Thoracic aorta (tissue), 2 donors: ENCODE results near the gene BLID. TPM values are rescaled to one million over a fixed set of nuclear protein-coding genes. Genes with fewer than 3 reads are reported as not detected.

Experiments
- ATAC-seq: fragments of 150-250 bp; one replicate; pipeline ENCODE4 v1.8.0; 2017; ENCODE audit warnings: low read depth; ENCODE audit not compliant: insufficient number of reproducible peaks, low FRiP score
- DNase-seq: peaks from one replicate; pipeline ENCODE4 v3.0.0-alpha.2; 2020; ENCODE audit warnings: low spot score
- H3K27ac ChIP-seq, 2 donors: fragments of 200-600 bp; sonication (generic); 1 replicate in 1 of 2; 2 replicates in 1 of 2; pipeline ENCODE4 v1.5.1; 2016; ENCODE audit warnings: mild to moderate bottlenecking in 2 of 2, moderate library complexity in 2 of 2
- H3K27me3 ChIP-seq: fragments of 200-600 bp; sonication (generic); replicated peaks from 2 replicates; pipeline ENCODE4 v1.6.0; 2016; ENCODE audit warnings: mild to moderate bottlenecking; ENCODE audit not compliant: insufficient read depth
- H3K36me3 ChIP-seq: fragments of 200-600 bp; sonication (generic); one replicate; pipeline ENCODE4 v1.5.1; 2016
- H3K4me1 ChIP-seq, 2 donors: fragments of 200-600 bp; sonication (generic); 1 replicate in 1 of 2; 2 replicates in 1 of 2; pipeline versions ENCODE4 v1.5.1 to v1.6.0; 2016; ENCODE audit warnings: low read depth in 2 of 2, mild to moderate bottlenecking in 1 of 2; ENCODE audit not compliant: control insufficient read depth in 1 of 2
- H3K4me3 ChIP-seq: fragments of 200-600 bp; sonication (generic); 2 replicates; pipeline ENCODE4 v1.5.1; 2016; ENCODE audit warnings: mild to moderate bottlenecking
- H3K9me3 ChIP-seq: fragments of 200-600 bp; sonication (generic); 2 replicates; pipeline ENCODE4 v1.5.1; 2016
- CTCF ChIP-seq: fragments of 200-600 bp; sonication (generic); IDR thresholded peaks from one replicate; pipeline ENCODE4 v1.5.1; 2019; ENCODE audit warnings: antibody characterized with exemption
- total RNA-seq, 2 donors: library from RNA; depleted of rRNA; stranded (reverse); fragments of >200 nt; gene quantifications; one replicate each; pipeline versions ENCODE4 v1.1.0 to v1.2.3, GENCODE V29; 2016

Gene BLID
- total RNA-seq, 2 donors from 2014 or later, result 24.6 to 53.4 TPM

GRCh38 chr11:122140500-122140899, 24.5 kb upstream of the BLID start:
- Histone ChIP-seq H3K27me3 (no peaks in the 10 kb centered on the region), H3K4me3 (no peak overlapping the region), H3K36me3 (no peaks in the 10 kb centered on the region), H3K27ac (peak overlapping the region in 1 of 2 donors; percentile 13), H3K9me3 (no peaks in the 10 kb centered on the region), H3K4me1 (peaks cover 20 to 67% of the 10 kb centered on the region in 2 donors)
- ATAC-seq, result no peak
- TF ChIP-seq CTCF, result no peak
- no peak for DNase-seq

GRCh38 chr11:122139595-122139866, 23.5 kb upstream of the BLID start:
- Histone ChIP-seq H3K27me3 (no peaks in the 10 kb centered on the region), H3K4me1 (peaks cover 21 to 67% of the 10 kb centered on the region in 2 donors), H3K36me3 (no peaks in the 10 kb centered on the region), H3K9me3 (no peaks in the 10 kb centered on the region), H3K4me3 (no peak overlapping the region), H3K27ac (peak overlapping the region; percentile 80 to 84)
- no peak for ATAC-seq
- no peak for DNase-seq
- no peak for TF ChIP-seq CTCF

DNA sequence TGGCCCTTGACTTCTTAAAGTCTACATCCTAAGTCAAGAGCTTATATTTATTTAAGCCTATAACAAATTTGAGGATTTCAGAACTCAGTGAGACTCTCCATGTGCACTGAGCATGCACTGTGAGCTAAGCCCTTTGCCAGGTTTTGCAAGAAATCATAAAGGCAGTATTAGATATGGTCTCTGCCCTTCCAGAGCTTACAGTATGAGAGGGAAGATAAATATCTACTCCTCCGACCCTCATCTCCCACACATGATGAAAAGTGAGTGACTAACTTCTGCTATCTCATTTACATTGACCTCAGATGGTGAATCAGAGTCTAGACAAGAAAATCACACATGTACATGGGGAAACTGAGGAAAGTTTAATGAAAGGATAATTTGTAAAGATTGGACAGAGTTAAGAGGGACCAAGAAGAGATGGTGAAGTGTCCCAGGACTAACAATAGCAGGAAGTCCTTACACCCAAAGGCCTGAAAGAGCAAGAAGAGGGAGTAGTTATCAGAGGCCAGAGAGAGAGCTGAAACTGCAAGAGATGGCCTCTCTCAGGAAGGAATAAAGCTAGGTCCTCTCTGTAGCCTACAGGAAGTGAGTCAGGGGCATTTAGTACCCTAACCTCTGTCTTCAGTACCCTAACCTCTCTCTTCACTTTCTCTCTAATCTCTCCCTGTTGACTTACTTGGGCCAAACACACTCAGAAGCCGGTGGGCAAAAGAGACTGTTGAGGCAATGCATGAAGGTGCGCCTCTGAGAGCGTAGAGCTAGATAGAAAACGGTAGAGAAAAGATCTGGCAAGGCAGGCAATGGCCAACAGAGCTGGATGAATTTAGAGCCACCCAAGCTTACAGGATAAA, 23.0 kb upstream of the BLID start:
- H3K27ac ChIP-seq, result peak overlapping the region; percentile 80 to 84
- H3K4me3 ChIP-seq, result no peak overlapping the region
- no peaks in the 10 kb centered on the region for H3K27me3 ChIP-seq
- no peak for TF ChIP-seq CTCF
- peaks cover 19 to 67% of the 10 kb centered on the region in 2 donors for H3K4me1 ChIP-seq
- H3K9me3 ChIP-seq, result no peaks in the 10 kb centered on the region
- DNase-seq (no peak), ATAC-seq (no peak)
- no peaks in the 10 kb centered on the region for H3K36me3 ChIP-seq

DNA sequence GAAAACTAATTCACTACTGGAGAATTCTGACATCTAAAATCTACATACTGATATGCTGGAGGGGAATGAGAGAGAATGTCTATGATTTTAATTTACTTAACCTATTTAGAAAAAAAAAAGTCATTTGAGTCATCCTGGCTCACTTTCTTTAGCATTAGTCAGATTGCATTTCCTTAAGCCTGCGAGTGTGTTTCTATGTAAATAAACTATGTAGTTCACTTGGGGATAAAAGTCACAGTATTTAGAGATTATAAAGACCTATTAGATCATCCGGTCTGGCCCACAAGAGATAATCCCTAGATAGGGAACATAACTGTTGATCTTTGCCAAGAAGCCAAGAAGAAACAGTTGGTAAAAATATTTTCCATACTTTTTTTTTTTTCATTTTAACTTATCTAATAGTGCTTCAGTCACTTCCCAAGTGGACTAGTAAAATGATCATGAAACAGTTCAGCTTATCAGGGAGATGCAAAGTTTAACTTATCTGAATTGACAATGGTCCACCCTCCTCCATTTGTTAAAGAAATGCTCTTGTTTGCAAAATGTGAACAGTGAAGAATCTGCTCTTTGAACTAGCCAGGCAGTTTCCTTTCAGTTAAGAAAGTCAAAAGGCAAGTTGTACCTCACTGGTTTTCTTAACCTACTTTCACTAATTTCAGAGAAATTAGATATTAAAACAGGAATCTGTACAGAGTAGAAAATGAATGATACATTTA, 21.2 kb upstream of the BLID start:
- H3K27ac ChIP-seq, result peak overlapping the region; percentile 80 to 84
- ATAC-seq (peak; percentile 25), DNase-seq (no peak)
- H3K4me1 ChIP-seq, result peaks cover 19 to 62% of the 10 kb centered on the region in 2 donors
- no peaks in the 10 kb centered on the region for H3K27me3 ChIP-seq
- no peaks in the 10 kb centered on the region for H3K9me3 ChIP-seq
- peak overlapping the region; percentile 33 for H3K4me3 ChIP-seq
- H3K36me3 ChIP-seq, result no peaks in the 10 kb centered on the region
- TF ChIP-seq CTCF, result no peak

GRCh38 chr11:122131126-122131525, 15.1 kb upstream of the BLID start:
- no peaks in the 10 kb centered on the region for H3K27me3 ChIP-seq
- H3K27ac ChIP-seq, result no peak overlapping the region
- DNase-seq (no peak), ATAC-seq (no peak)
- H3K36me3 ChIP-seq, result no peaks in the 10 kb centered on the region
- TF ChIP-seq CTCF, result no peak
- peaks cover 6 to 16% of the 10 kb centered on the region in 2 donors for H3K4me1 ChIP-seq
- H3K9me3 ChIP-seq, result no peaks in the 10 kb centered on the region
- H3K4me3 ChIP-seq, result no peak overlapping the region
